HCT116 (cell line): ENCODE data around the gene CHRNB4. TPM values are rescaled to one million over a fixed set of nuclear protein-coding genes. Genes with fewer than 3 reads are reported as not detected.

Experiments
- ATAC-seq: fragments of 200-7000 bp; cut with Tn5 transposase; 2 replicates; pipeline ENCODE4 v1.9.1; 2020; ENCODE audit warnings: mild to moderate bottlenecking, moderate library complexity
- BruUV-seq: library from RNA; stranded (reverse); fragments of 400-500 nt; replicated peaks from 2 replicates; lab custom pipeline; 2021; lab: Mats Ljungman, UMichigan
- CTCF ChIA-PET: fragments of 300-600 bp; sonication (Branson Sonifier 250); formaldehyde crosslinking; loops from one replicate; lab custom pipeline; 2021; ENCODE audit warnings: antibody characterized with exemption; lab: Charles Lee
- POLR2A ChIA-PET: fragments of 300-600, 350-600 bp; sonication (Branson Sonifier 250); formaldehyde crosslinking; loops from one replicate; lab custom pipeline; 2021; ENCODE audit warnings: antibody characterized with exemption; lab: Charles Lee
- RAD21 ChIA-PET, 2 experiments: fragments of 300-600 bp; sonication (Branson Sonifier 250); formaldehyde crosslinking; loops; one replicate each; lab custom pipeline; 2023; ENCODE audit warnings: low total read pairs in 2 of 2; ENCODE audit not compliant: uncharacterized antibody in 2 of 2, unreplicated experiment in 2 of 2, low non-redundant PET in 1 of 2; lab: Charles Lee
- DNase-seq: peaks from one replicate; pipeline ENCODE4 v3.0.0-alpha.2; 2010; ENCODE audit warnings: low read depth, low spot score
- H2AFZ ChIP-seq: fragments of 200-600 bp; shearing (Covaris generic), sonication (generic); 2 replicates; pipeline ENCODE4 v1.6.1; 2017; ENCODE audit warnings: low read depth, mixed run types, mixed read lengths, antibody characterized with exemption, low read length; ENCODE audit not compliant: poor library complexity, severe bottlenecking
- H3K27ac ChIP-seq: 2 replicates; pipeline ENCODE4 v1.5.1; 2012; ENCODE audit warnings: low read depth, low read length
- H3K27me3 ChIP-seq: fragments of 200-600 bp; sonication (generic); 2 replicates; pipeline ENCODE4 v1.6.1; 2016; ENCODE audit warnings: mixed run types, low read length, mixed read lengths; ENCODE audit not compliant: insufficient read depth
- H3K36me3 ChIP-seq, 2 experiments: fragments of 200-500 bp in 1 of 2; fragments of 200-600 bp in 1 of 2; sonication (Bioruptor generic) in 1 of 2; sonication (generic) in 1 of 2; 2 replicates each; pipeline versions ENCODE4 v1.5.1 to v1.6.1; 2014 to 2016; ENCODE audit warnings: low read length in 2 of 2, inconsistent platforms in 1 of 2, mixed read lengths in 1 of 2, mixed run types in 1 of 2; ENCODE audit not compliant: insufficient read depth in 2 of 2, control insufficient read depth in 1 of 2
- H3K4me1 ChIP-seq, 2 experiments: fragments of 200-600 bp in 1 of 2; sonication (generic) in 1 of 2; 2 replicates each; pipeline versions ENCODE4 v1.5.1 to v1.6.1; 2012 to 2017; ENCODE audit warnings: low read length in 2 of 2, inconsistent platforms in 1 of 2, mild to moderate bottlenecking in 1 of 2, mixed read lengths in 1 of 2, mixed run types in 1 of 2, moderate library complexity in 1 of 2; ENCODE audit not compliant: insufficient read depth in 2 of 2, control insufficient read depth in 1 of 2
- H3K4me2 ChIP-seq: fragments of 200-600 bp; sonication (generic); 2 replicates; pipeline ENCODE4 v1.6.1; 2017; ENCODE audit warnings: mixed run types, low read length, mixed read lengths
- H3K4me3 ChIP-seq, 2 experiments: fragments of 200-600 bp in 1 of 2; sonication (generic) in 1 of 2; replicated peaks in 1 of 2; 2 replicates each; pipeline ENCODE4 v1.5.1; 2011 to 2016; ENCODE audit warnings: low read length in 2 of 2, control low read depth in 1 of 2, low read depth in 1 of 2, mild to moderate bottlenecking in 1 of 2, mixed read lengths in 1 of 2, mixed run types in 1 of 2
- H3K79me2 ChIP-seq: fragments of 200-600 bp; sonication (generic); 2 replicates; pipeline ENCODE4 v1.6.1; 2017; ENCODE audit warnings: mild to moderate bottlenecking, mixed run types, low read length, moderate library complexity, mixed read lengths; ENCODE audit not compliant: insufficient read depth
- H3K9ac ChIP-seq: fragments of 200-600 bp; sonication (generic); 2 replicates; pipeline ENCODE4 v1.6.1; 2016; ENCODE audit warnings: low read length, mixed read lengths
- H3K9me2 ChIP-seq: fragments of 200-600 bp; sonication (generic), shearing (Covaris generic); 2 replicates; pipeline ENCODE4 v1.6.1; 2017; ENCODE audit warnings: mixed run types, mild to moderate bottlenecking, moderate library complexity; ENCODE audit not compliant: insufficient read depth
- H3K9me3 ChIP-seq, 2 experiments: fragments of 200-500 bp in 1 of 2; fragments of 200-600 bp in 1 of 2; sonication (Bioruptor generic) in 1 of 2; sonication (generic) in 1 of 2; 2 replicates each; pipeline ENCODE4 v1.6.1; 2014 to 2017; ENCODE audit warnings: low read length in 2 of 2, mixed read lengths in 2 of 2, inconsistent platforms in 1 of 2, low read depth in 1 of 2, mild to moderate bottlenecking in 1 of 2, mixed run types in 1 of 2, moderate library complexity in 1 of 2; ENCODE audit not compliant: control insufficient read depth in 1 of 2, insufficient read depth in 1 of 2
- H4K20me1 ChIP-seq: fragments of 200-600 bp; sonication (generic), shearing (Covaris generic); 2 replicates; pipeline ENCODE4 v1.6.1; 2017; ENCODE audit warnings: mixed run types, mild to moderate bottlenecking, moderate library complexity; ENCODE audit not compliant: insufficient read depth
- CBX3 ChIP-seq: IDR thresholded peaks from 2 replicates; pipeline ENCODE4 v1.6.1; 2012; ENCODE audit warnings: low read depth
- CEBPB ChIP-seq: IDR thresholded peaks from 2 replicates; pipeline ENCODE4 v1.6.1; 2012; ENCODE audit warnings: low read depth
- ELF1 ChIP-seq: IDR thresholded peaks from 2 replicates; pipeline ENCODE4 v1.6.1; 2012; ENCODE audit warnings: low read depth, borderline replicate concordance
- EZH2 ChIP-seq: fragments of 200-600 bp; sonication (generic); IDR thresholded peaks from 2 replicates; pipeline ENCODE4 v1.6.1; 2017; ENCODE audit warnings: antibody characterized with exemption, mixed run types
- EZH2phosphoT487 ChIP-seq: fragments of 200-600 bp; IDR thresholded peaks from 2 replicates; pipeline ENCODE4 v1.6.1; 2018; ENCODE audit warnings: antibody characterized with exemption, borderline replicate concordance
- JUND ChIP-seq: IDR thresholded peaks from 2 replicates; pipeline ENCODE4 v1.6.1; 2012
- POLR2A ChIP-seq: IDR thresholded peaks from 2 replicates; pipeline ENCODE4 v1.7.0; 2011; ENCODE audit warnings: borderline replicate concordance; ENCODE audit not compliant: insufficient read depth, insufficient read length; ENCODE audit errors: extremely low read depth
- REST ChIP-seq: IDR thresholded peaks from 2 replicates; pipeline ENCODE4 v1.6.1; 2012; ENCODE audit warnings: low read depth
- YY1 ChIP-seq: IDR thresholded peaks from 2 replicates; pipeline ENCODE4 v1.6.1; 2011; ENCODE audit warnings: low read length, low read depth, moderate library complexity, mild to moderate bottlenecking; ENCODE audit not compliant: insufficient replicate concordance; ENCODE audit errors: extremely low read depth
- ZFX ChIP-seq: fragments of 450-650 bp; IDR thresholded peaks from 2 replicates; pipeline ENCODE4 v1.6.1; 2017
- ZNF274 ChIP-seq: fragments of 200-500 bp; sonication (Bioruptor generic); IDR thresholded peaks from 2 replicates; pipeline ENCODE4 v1.6.1; 2014; ENCODE audit warnings: mild to moderate bottlenecking, low read depth, low read length, inconsistent platforms
- intact Hi-C: fragments of 100-400 bp; cut with micrococcal nuclease; formaldehyde crosslinking; loops from 2 replicates; pipeline ENCODE4 v1.10.0; 2022
- total RNA-seq: library from RNA; stranded (reverse); gene quantifications from one replicate; pipeline ENCODE4 v1.2.1, GENCODE V29; 2021; ENCODE audit not compliant: unreplicated experiment
- TF ChIP-seq, protein P1 (sequence below), 3 experiments: fragments of 200-600 bp in 1 of 3; sonication (generic) in 1 of 3; IDR thresholded peaks in 2 of 3; conservative IDR thresholded peaks in 1 of 3; 2 replicates each; pipeline ENCODE4 v1.5.1; 2012 to 2017; ENCODE audit warnings: low read depth in 2 of 3, low read length in 2 of 3, antibody characterized with exemption in 1 of 3, borderline replicate concordance in 1 of 3, control low read depth in 1 of 3, mild to moderate bottlenecking in 1 of 3, mixed read lengths in 1 of 3, mixed run types in 1 of 3, moderate library complexity in 1 of 3; ENCODE audit not compliant: insufficient read depth in 1 of 3
- TF ChIP-seq, protein P2 (sequence below): IDR thresholded peaks from 2 replicates; pipeline ENCODE4 v1.6.1; 2011; ENCODE audit warnings: mild to moderate bottlenecking, low read length, moderate library complexity; ENCODE audit not compliant: insufficient replicate concordance; ENCODE audit errors: extremely low read depth

The CHRNB4 gene
- total RNA-seq, 1 experiment from 2014 or later, result 2.0 TPM

- no peak for ATAC-seq
- POLR2A ChIA-PET, result no interaction called here
- DNase-seq, result no peak
- H3K27me3 ChIP-seq, result no peaks in the 10 kb centered on the region
- H3K9me3 ChIP-seq, result no peaks in the 10 kb centered on the region
- no peaks in the 10 kb centered on the region for H3K9me2 ChIP-seq
- RAD21 ChIA-PET, result no interaction called here
- no peak overlapping the region for H3K9ac ChIP-seq
- no peak overlapping the region for H3K27ac ChIP-seq
- no peak overlapping the region for H3K4me2 ChIP-seq
- CTCF ChIA-PET, result no interaction called here
- H4K20me1 ChIP-seq, result no peaks in the 10 kb centered on the region
- no peak for TF ChIP-seq ZFX
- TF ChIP-seq YY1, result no peak
- no peak for TF ChIP-seq POLR2A
- no peak for TF ChIP-seq CBX3
- TF ChIP-seq REST, result no peak
- TF ChIP-seq ELF1, result no peak
- TF ChIP-seq EZH2phosphoT487, result no peak
- no peak for TF ChIP-seq EZH2
- TF ChIP-seq, protein P1, sequence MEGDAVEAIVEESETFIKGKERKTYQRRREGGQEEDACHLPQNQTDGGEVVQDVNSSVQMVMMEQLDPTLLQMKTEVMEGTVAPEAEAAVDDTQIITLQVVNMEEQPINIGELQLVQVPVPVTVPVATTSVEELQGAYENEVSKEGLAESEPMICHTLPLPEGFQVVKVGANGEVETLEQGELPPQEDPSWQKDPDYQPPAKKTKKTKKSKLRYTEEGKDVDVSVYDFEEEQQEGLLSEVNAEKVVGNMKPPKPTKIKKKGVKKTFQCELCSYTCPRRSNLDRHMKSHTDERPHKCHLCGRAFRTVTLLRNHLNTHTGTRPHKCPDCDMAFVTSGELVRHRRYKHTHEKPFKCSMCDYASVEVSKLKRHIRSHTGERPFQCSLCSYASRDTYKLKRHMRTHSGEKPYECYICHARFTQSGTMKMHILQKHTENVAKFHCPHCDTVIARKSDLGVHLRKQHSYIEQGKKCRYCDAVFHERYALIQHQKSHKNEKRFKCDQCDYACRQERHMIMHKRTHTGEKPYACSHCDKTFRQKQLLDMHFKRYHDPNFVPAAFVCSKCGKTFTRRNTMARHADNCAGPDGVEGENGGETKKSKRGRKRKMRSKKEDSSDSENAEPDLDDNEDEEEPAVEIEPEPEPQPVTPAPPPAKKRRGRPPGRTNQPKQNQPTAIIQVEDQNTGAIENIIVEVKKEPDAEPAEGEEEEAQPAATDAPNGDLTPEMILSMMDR (IDR thresholded peaks at IDR 0.05 in 2 of 3, conservative IDR thresholded peaks at IDR 0.05 in 1 of 3; ENCODE audit: borderline replicate concordance in 1 of 3, insufficient read depth in 1 of 3, low read depth in 2 of 3, low read length in 2 of 3), result no peak
- no peak for TF ChIP-seq ZNF274
- no peak for TF ChIP-seq CEBPB
- no peak for TF ChIP-seq JUND
- TF ChIP-seq, protein P2, sequence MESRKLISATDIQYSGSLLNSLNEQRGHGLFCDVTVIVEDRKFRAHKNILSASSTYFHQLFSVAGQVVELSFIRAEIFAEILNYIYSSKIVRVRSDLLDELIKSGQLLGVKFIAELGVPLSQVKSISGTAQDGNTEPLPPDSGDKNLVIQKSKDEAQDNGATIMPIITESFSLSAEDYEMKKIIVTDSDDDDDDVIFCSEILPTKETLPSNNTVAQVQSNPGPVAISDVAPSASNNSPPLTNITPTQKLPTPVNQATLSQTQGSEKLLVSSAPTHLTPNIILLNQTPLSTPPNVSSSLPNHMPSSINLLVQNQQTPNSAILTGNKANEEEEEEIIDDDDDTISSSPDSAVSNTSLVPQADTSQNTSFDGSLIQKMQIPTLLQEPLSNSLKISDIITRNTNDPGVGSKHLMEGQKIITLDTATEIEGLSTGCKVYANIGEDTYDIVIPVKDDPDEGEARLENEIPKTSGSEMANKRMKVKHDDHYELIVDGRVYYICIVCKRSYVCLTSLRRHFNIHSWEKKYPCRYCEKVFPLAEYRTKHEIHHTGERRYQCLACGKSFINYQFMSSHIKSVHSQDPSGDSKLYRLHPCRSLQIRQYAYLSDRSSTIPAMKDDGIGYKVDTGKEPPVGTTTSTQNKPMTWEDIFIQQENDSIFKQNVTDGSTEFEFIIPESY, result no peak
- TF ChIP-seq, all 23 proteins: peak for 0
- intact Hi-C loops, result no loop called here
- Histone ChIP-seq H3K36me3 (no peaks in the 10 kb centered on the region; a peak in 1 of 4 replicates), H2AFZ (no peak overlapping the region), H3K79me2 (no peaks in the 10 kb centered on the region), H3K4me1 (no peaks in the 10 kb centered on the region), H3K4me3 (no peak overlapping the region)
- BruUV-seq, result no TSS peak
Measured at GRCh38 chr15:78598348-78598747, 42.7 kb downstream of the CHRNB4 start.
